Uterine smooth muscle cell (primary cell): Measurements from ENCODE around the gene NPR2. TPM values are rescaled to one million over a fixed set of nuclear protein-coding genes. Genes with fewer than 3 reads are reported as not detected.

Source experiments
- total RNA-seq: library from RNA; depleted of rRNA; stranded (reverse); fragments of >200 nt; gene quantifications from 2 replicates; pipeline ENCODE4 v1.2.3, GENCODE V29; 2014

The NPR2 gene
- total RNA-seq = 27.6 and 32.1 TPM in 2 replicates

DNA sequence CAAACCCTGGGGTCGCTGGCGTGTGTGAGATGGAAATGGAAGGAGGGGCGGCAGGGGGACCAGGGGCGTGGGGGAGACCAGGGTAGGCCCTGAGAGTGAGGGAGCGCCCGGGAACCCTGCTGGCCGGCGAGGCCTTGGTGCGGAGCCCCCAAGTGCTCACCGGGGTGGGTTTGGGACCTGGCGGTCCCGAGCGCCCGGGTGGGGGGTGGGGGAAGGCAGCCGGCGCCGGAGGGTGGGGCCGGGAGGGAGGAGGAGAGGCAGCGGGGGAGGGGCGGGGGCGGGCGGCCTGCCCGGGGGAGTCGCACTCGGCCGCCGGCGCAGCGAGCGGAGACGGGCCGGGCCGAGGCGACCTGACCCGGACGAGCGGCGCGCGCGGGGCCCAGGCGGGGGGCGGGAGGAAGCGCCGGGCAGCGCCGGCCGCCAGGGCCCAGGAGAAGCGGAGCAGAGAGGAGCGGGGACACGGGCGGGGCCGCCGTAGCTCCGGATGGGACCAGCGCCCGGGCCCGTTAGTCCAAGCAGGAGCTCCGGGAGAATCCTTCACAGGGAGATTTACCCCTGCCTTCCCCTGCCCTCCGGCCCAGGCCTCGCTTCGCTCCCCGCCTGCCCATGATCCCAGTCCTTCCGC is at the start of gene NPR2:
NPR2 (plus strand) TSS at position 295 of the 625 bp plus-strand sequence. CDS start 818 bp downstream, outside the sequence.

DNA sequence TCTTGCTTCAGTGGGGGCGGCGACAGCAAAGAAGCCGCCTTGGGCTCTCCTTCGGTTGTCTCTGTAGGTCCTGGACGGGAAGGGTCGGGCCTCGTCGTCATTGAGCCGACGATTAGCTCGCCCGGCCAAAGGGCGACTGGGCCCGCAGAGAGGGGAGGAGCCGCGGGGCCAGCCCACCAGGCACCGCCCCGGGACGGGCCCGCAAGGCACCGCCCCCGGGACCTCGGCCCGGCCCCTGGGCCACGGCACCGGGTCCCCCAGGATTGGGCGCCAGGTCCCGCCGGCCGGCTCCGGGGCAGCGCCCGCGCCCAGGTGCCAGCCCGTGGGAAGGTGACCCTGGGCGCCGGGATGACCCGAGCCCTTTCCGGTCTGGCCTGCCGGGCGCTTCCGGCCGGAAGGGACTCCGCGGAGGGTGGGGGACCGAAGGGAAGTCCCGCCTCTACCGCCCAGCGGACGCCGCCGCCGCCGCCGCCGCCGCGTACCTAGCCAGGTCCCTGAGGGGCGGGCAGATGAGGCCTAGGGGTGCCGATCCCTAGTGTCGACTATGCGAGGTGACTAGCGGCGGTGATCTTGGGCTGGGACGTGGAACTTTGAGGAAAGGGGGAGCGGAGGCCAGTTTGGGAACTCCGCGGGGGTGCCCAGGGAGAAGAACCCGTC is 42.4 kb upstream of the NPR2 start, which contains the start of the genes GBA2 and RGP1:
GBA2 (minus strand) TSS at position 371 of the 657 bp plus-strand sequence. CDS start 524 bp downstream, outside the sequence.
RGP1 (plus strand) TSS at position 430 of the 657 bp plus-strand sequence. CDS start 469 bp downstream, outside the sequence.

GRCh38 chr9:35754264-35754663 is 37.1 kb upstream of the NPR2 start, which contains the start of gene MSMP:
Gene MSMP, minus strand, starts transcription at chr9:35754276. Its CDS starts 147 bp downstream, at chr9:35754129.

GRCh38 chr9:35812025-35812602 is 20.7 kb downstream of the NPR2 start, which contains the start of gene SPAG8:
Gene SPAG8, minus strand, starts transcription at chr9:35812262. Its CDS starts 115 bp downstream, at chr9:35812147.

DNA sequence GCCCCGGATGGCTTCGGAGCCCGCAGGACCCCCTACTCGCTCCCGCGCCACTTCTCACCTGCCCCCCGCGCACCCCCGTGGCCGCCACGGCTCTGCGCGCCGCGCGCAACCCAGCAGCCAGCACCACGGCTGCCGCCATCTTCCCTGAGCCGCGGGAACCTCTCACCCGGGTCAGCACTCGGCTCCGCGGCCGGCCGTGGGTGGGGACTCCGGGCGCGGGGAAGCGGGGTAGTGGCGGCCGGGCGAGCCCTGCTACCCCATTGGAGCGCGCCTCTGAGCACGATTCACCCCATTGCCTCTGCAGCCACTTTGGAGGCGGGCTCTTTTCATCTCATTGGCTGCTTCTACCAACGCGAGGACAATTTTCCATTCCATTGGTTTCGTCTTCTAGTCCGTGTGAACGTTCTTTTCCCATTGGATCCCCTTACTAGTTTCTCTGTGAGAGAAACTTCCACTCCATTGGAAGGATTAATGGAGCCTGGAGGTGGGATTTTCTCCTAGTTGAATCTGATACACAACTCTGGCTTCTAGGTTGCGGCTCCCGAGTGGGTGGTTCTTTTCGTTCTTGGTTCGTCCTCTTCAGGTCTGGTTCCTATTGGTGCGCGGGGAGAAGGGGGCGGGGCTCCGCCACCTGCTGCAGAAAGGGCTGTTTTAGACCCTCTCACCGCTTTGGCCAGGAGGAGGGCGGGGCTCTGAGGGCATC is 23.6 kb downstream of the NPR2 start, which contains the start of gene HINT2:
HINT2 (minus strand) TSS at position 202 of the 703 bp plus-strand sequence; CDS start at position 139, 63 bp downstream.

GRCh38 chr9:35828716-35829083 is 37.3 kb downstream of the NPR2 start, which contains the start of gene FAM221B:
Gene FAM221B, minus strand, starts transcription at chr9:35828732. Its CDS starts 2,571 bp downstream, at chr9:35826161.

GRCh38 chr9:35829084-35829763 is 37.8 kb downstream of the NPR2 start, which contains the start of gene TMEM8B:
Gene TMEM8B, plus strand, starts transcription at chr9:35829228. Its CDS starts 220 bp downstream, at chr9:35829448.

Other genes starting within 250 kb of the NPR2 start
- gene TESK1, start 186.3 kb upstream of the NPR2 start, total RNA-seq = 10.2 and 13.1 TPM in 2 replicates
- 0.87 and 1.2 TPM in 2 replicates for gene CD72, start 173.2 kb upstream of the NPR2 start, total RNA-seq
- not detected in 2 replicates for gene SIT1, start 140.7 kb upstream of the NPR2 start, total RNA-seq
- 11,544 and 12,668 TPM in 2 replicates for gene RMRP, start 133.6 kb upstream of the NPR2 start, total RNA-seq
- 23.6 and 24.0 TPM in 2 replicates for gene CCDC107, start 133.3 kb upstream of the NPR2 start, total RNA-seq
- gene ARHGEF39, start 126.4 kb upstream of the NPR2 start, total RNA-seq = 0.87 and 4.4 TPM in 2 replicates
- 0.44 and 8.6 TPM in 2 replicates for gene CA9, start 117.7 kb upstream of the NPR2 start, total RNA-seq
- gene TPM2, start 101.7 kb upstream of the NPR2 start, total RNA-seq = 1,069 and 1,713 TPM in 2 replicates
- gene TLN1, start 59.4 kb upstream of the NPR2 start, total RNA-seq = 584 and 593 TPM in 2 replicates
- gene CREB3, start 58.9 kb upstream of the NPR2 start, total RNA-seq = 84.7 and 90.6 TPM in 2 replicates
- gene GBA2, start 42.4 kb upstream of the NPR2 start, total RNA-seq = 27.0 and 27.5 TPM in 2 replicates
- 11.1 and 12.6 TPM in 2 replicates for gene RGP1, start 42.3 kb upstream of the NPR2 start, total RNA-seq
- gene MSMP, start 37.3 kb upstream of the NPR2 start, total RNA-seq = 0.62 TPM in 1 of 2 replicates, not detected in the other
- 0.75 and 1.3 TPM in 2 replicates for gene SPAG8, start 20.7 kb downstream of the NPR2 start, total RNA-seq
- 18.6 and 25.8 TPM in 2 replicates for gene HINT2, start 23.5 kb downstream of the NPR2 start, total RNA-seq
- gene FAM221B, start 37.1 kb downstream of the NPR2 start, total RNA-seq = not detected in 2 replicates
- gene TMEM8B, start 37.6 kb downstream of the NPR2 start, total RNA-seq = 2.2 and 4.1 TPM in 2 replicates
- not detected in 2 replicates for gene OR13J1, start 78.8 kb downstream of the NPR2 start, total RNA-seq
- gene HRCT1, start 114.6 kb downstream of the NPR2 start, total RNA-seq = 0.11 and 0.25 TPM in 2 replicates
- under 0.01 TPM in 1 of 2 replicates, not detected in the other for gene SPAAR, start 117.9 kb downstream of the NPR2 start, total RNA-seq
- 0.12 and 0.22 TPM in 2 replicates for gene OR2S2, start 166.6 kb downstream of the NPR2 start, total RNA-seq
- gene RECK, start 245.3 kb downstream of the NPR2 start, total RNA-seq = 27.6 and 45.2 TPM in 2 replicates